H7 (cell line): ENCODE measurements around the gene CCR5. TPM values are rescaled to one million over a fixed set of nuclear protein-coding genes. Genes with fewer than 3 reads are reported as not detected.
A peak's percentile ranks its signal among the peaks of the same experiment; 100 is the strongest.
"Not testable (repeated sequence)": the region's sequence is repeated elsewhere in the genome, so short reads cannot be mapped to it uniquely, and the experiment has no call there.

Experiments
- DNase-seq: peaks from one replicate; pipeline ENCODE4 v3.0.0; 2012
- H3K27me3 ChIP-seq: 2 replicates; pipeline ENCODE4 v1.6.0; 2011; ENCODE audit warnings: mild to moderate bottlenecking, low read length; ENCODE audit not compliant: control insufficient read depth, insufficient read depth
- H3K36me3 ChIP-seq: replicated peaks from 2 replicates; pipeline ENCODE4 v1.5.1; 2011; ENCODE audit warnings: low read length; ENCODE audit not compliant: control insufficient read depth, insufficient read depth
- H3K4me3 ChIP-seq: 2 replicates; pipeline ENCODE4 v1.5.1; 2011; ENCODE audit warnings: low read depth, mild to moderate bottlenecking, control low read depth, low read length, moderate library complexity; ENCODE audit not compliant: insufficient read depth
- total RNA-seq: library from RNA; depleted of rRNA; stranded (reverse); fragments of >200 nt; shearing (Covaris generic); gene quantifications from 2 replicates; pipeline ENCODE4 v1.2.3, GENCODE V29; 2014

CCR5 gene
- total RNA-seq, 1 experiment from 2014 or later: not detected

GRCh38 chr3:46369151-46369550, 1.6 kb upstream of the CCR5 start:
- H3K27me3 ChIP-seq: no peaks in the 10 kb centered on the region
- no peak overlapping the region for H3K4me3 ChIP-seq
- H3K36me3 ChIP-seq: no peaks in the 10 kb centered on the region
- no peak for DNase-seq

GRCh38 chr3:46369675-46370132, 1.0 kb upstream of the CCR5 start:
- no peak overlapping the region for H3K4me3 ChIP-seq
- no peak for DNase-seq
- H3K27me3 ChIP-seq: no peaks in the 10 kb centered on the region
- H3K36me3 ChIP-seq: no peaks in the 10 kb centered on the region

GRCh38 chr3:46371519-46372340, 984 bp downstream of the CCR5 start:
- no peak overlapping the region for H3K4me3 ChIP-seq

GRCh38 chr3:46372492-46373359, 2.0 kb downstream of the CCR5 start:
- Histone ChIP-seq H3K36me3 (no peaks in the 10 kb centered on the region), H3K4me3 (no peak overlapping the region), H3K27me3 (no peaks in the 10 kb centered on the region)
- DNase-seq: no peak

More at GRCh38 chr3:46371519-46372340, 984 bp downstream of the CCR5 start:
- no peak for DNase-seq
- H3K36me3 ChIP-seq: no peaks in the 10 kb centered on the region
- no peaks in the 10 kb centered on the region for H3K27me3 ChIP-seq

DNA sequence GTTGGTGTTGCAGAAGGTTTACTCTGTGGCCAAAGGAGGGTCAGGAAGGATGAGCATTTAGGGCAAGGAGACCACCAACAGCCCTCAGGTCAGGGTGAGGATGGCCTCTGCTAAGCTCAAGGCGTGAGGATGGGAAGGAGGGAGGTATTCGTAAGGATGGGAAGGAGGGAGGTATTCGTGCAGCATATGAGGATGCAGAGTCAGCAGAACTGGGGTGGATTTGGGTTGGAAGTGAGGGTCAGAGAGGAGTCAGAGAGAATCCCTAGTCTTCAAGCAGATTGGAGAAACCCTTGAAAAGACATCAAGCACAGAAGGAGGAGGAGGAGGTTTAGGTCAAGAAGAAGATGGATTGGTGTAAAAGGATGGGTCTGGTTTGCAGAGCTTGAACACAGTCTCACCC, 4.0 kb downstream of the CCR5 start:
- Histone ChIP-seq H3K27me3 (no peaks in the 10 kb centered on the region), H3K36me3 (no peaks in the 10 kb centered on the region), H3K4me3 (no peak overlapping the region)
- DNase-seq: no peak

- Histone ChIP-seq H3K4me3 (no peak overlapping the region), H3K36me3 (no peaks in the 10 kb centered on the region), H3K27me3 (no peaks in the 10 kb centered on the region)
- no peak for DNase-seq
Observed at GRCh38 chr3:46375218-46375617, 4.5 kb downstream of the CCR5 start.

GRCh38 chr3:46375814-46376213, 5.1 kb downstream of the CCR5 start:
- Histone ChIP-seq H3K36me3 (no peaks in the 10 kb centered on the region), H3K27me3 (no peaks in the 10 kb centered on the region), H3K4me3 (no peak overlapping the region)
- no peak for DNase-seq

DNA sequence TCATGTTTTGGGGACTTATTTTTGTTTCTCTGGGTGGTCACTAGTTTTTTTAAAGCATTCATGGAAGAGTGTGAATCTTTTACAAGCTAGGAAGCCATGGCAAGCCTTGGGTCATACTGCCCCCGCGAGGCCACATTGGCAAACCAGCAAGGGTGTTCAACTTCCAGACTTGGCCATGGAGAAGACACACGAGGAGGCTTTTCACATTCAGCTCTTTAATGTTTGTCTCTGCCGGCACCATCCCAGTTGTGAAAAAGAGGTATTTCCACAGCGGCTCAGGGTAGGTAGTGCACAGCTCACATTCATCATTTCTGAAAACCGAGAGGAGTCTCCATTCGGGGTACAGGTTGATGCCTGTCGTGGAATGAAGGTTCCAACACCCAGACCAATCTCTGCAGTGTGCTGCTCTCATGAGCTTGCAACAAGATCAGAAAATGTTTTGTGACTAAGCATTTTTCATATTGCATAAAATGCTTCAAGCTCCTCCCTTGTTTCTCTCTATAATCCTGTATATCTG, 7.7 kb downstream of the CCR5 start:
- H3K36me3 ChIP-seq: no peaks in the 10 kb centered on the region
- H3K27me3 ChIP-seq: no peaks in the 10 kb centered on the region
- peak; percentile 61 for DNase-seq
- no peak overlapping the region for H3K4me3 ChIP-seq

DNA sequence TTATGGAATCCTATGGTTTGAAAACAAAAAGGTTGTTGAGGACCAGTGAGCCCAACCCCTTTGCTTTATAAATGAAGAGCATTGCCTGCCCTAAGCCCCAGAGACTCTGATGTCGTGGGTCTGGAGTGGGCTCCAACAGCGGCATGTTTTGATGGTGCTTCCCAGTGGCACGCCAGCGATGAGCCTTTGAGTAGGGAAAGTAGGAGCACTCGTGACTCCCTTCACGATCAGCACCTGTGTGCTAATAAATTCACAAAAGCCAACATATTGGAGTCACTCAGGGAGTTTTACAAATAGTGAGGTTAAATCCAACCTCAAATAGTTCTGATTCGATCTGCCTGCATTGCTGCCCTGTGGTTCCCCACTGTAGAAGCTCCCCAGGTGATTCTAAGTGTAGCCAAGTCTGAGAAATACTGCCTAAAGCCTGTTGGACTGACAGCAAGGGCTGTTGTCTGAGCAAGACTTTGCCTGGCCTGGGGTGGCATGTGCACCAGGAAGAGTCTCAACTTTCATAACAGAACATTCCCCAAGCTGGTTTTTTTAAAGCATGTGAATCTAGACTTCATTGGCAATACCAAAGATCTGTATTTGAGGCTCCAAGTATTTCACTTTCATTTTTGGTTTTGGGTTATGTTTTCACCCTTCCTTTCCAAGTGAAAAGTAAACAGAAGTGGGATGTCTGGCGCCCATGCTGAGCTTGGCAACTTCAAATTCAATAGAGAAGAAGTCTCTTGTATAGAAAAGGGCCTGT, 9.9 kb downstream of the CCR5 start:
- DNase-seq: no peak
- H3K4me3 ChIP-seq: no peak overlapping the region
- no peaks in the 10 kb centered on the region for H3K36me3 ChIP-seq
- no peaks in the 10 kb centered on the region for H3K27me3 ChIP-seq

DNA sequence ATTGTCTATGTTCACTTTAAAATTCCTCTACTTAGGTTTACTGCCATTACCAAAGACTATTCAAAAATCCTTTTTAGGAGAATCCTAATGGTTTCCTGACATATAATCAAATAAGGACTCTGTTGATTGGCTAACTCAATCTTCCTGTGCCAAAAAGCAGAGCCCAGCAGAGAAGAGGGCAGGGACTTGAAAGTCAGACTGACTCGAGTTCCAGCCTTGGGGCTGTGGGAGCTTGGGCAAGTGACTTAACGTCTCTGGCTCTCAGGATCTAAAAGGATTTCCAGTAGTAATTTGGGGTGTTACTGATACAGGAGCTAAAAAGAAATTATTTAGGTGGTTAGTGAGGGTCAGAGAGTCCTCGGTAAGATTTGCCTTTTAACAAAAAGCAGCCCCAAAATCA, 10.9 kb downstream of the CCR5 start:
- no peak for DNase-seq
- H3K36me3 ChIP-seq: no peaks in the 10 kb centered on the region
- H3K4me3 ChIP-seq: no peak overlapping the region
- no peaks in the 10 kb centered on the region for H3K27me3 ChIP-seq

DNA sequence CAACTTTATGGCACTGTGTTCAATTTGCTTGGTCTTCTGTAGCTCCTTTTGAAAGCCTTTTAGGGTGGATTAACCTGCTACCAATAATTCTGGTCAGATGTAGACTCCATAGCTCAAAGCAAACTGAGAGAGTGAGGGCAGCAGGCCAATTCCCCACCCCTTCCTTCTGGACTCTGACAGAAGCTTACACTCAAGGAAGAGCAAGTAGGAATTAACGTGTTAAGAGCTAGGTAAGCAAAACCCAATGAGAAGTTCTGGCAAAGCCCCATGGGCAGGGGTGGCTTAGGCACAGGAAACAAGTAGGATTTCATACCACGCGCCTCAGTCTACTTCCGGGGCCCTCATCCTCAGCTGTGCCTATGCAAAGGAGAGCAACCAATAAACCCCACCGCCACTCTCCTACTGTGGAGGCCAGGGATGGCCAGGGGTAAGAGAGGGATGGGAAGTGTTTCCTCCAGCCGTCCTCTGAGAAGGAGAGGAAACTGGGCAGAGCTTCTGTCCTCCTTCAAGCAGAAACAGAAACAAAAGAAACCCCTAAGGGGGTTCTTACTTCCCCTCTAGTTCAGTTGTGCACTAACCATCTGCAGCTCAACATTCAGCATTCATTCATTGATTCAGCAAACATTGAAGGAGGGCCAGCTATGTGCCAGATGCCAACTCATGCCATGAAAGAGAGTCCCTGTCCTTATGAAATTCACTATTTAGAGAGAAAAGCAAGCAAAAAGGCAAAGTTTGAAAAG, 12.6 kb downstream of the CCR5 start:
- H3K4me3 ChIP-seq: no peak overlapping the region

DNA sequence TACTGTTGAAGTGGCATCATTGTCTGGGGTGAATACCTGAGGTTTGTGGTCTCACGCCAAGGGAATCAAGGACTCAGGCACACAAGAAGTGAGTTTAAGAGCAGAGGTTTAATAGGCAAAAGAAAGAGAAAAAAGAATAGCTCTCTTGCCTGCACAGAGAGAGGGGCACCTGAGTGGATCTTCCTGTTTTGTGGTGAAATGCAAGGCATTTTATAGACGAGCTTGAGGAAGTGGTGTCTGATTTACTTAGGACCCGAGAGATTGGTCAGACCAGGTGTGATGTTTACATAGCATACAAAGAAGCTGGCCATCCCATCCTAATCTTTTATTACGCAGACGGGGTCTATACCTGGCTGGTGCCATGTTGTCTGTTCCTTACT, 13.2 kb downstream of the CCR5 start:
- no peaks in the 10 kb centered on the region for H3K36me3 ChIP-seq
- no peaks in the 10 kb centered on the region for H3K27me3 ChIP-seq
- DNase-seq: no peak
- H3K4me3 ChIP-seq: no peak overlapping the region

More for the DNA sequence above, 12.6 kb downstream of the CCR5 start:
- Histone ChIP-seq H3K27me3 (no peaks in the 10 kb centered on the region), H3K36me3 (no peaks in the 10 kb centered on the region)
- DNase-seq: no peak

DNA sequence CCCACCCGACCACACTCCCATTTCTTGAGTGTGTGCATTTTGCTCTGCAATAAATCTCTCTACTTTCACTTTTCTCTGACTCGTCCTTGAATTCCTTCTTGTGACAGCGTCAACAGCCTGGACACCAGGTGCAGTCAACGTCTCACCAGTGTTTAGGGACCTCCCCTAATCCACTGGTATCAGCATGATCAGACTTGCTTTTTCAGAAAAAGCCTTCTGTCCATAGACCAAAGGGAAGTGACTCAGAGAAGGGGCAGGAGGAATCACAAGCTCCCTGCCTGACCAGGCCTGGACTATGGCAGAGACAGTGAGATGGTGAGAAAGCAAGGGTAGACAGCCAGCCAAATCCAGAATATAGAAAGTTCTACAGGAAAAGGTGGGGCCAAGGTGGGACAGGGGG, 15.5 kb downstream of the CCR5 start:
- no peak for DNase-seq
- Histone ChIP-seq H3K4me3 (no peak overlapping the region), H3K27me3 (no peaks in the 10 kb centered on the region), H3K36me3 (no peaks in the 10 kb centered on the region)

GRCh38 chr3:46388847-46389246, 18.1 kb downstream of the CCR5 start:
- DNase-seq, H3K4me3 ChIP-seq, H3K27me3 ChIP-seq, H3K36me3 ChIP-seq: not testable (repeated sequence)
